Right hindlimb (tissue), 1 donor: ENCODE data around the gene TPD52L1.
A peak's percentile ranks its signal among the peaks of the same experiment; 100 is the strongest.

Source experiments
- DNase-seq: peaks from one replicate; pipeline ENCODE4 v3.0.0-alpha.2; 2018

The TPD52L1 gene

GRCh38 chr6:125182237-125183008, 28.9 kb downstream of the TPD52L1 start:
- DNase-seq = no peak

DNA sequence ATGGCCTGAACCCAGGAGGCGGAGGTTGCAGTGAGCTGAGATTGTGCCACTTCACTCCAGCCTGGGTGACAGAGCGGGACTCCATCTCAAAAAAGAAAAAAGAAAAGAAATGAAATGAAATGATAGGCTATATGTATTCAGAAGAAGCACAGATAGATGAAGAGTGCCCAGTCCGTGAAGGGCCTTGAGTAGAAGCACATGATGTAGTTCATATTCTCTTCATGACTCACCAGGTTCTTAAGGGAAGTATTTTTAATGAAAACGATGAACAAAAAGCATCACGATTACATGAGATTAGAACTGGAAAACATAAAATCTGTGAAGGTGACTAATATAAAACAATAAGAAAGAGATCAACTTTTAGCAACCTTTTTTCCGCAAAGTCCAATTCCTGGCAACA, 29.8 kb downstream of the TPD52L1 start:
- DNase-seq = no peak

GRCh38 chr6:125188037-125188436, 34.5 kb downstream of the TPD52L1 start:
- no peak for DNase-seq

DNA sequence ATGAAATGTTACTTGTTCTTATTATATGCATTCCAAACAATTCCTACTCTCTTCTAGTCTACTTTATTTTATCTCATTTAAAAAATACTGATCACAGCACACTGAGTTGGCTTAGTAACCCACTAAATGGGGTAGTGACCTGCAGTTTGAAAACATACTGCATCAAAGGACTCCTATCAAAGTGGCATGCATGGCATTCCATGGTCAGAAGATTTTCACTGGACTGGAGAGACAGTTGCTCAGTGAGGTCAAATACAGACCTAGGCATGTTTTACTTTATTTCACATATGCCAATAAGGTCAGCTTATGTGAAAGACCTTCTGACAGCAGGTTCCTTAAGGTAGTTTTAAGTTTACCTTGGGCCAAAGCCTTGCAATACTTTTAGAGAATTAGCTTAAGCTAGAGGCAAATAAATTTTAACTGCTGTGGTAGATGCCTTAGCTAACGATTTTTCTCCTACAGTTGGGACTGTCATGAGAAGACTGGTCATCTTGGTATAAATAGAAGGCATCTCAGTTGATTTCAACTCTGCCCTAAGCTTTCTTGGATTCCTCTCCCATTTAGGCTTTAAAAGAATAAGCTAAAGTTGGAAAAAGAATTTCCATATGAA, 35.1 kb downstream of the TPD52L1 start:
- no peak for DNase-seq

DNA sequence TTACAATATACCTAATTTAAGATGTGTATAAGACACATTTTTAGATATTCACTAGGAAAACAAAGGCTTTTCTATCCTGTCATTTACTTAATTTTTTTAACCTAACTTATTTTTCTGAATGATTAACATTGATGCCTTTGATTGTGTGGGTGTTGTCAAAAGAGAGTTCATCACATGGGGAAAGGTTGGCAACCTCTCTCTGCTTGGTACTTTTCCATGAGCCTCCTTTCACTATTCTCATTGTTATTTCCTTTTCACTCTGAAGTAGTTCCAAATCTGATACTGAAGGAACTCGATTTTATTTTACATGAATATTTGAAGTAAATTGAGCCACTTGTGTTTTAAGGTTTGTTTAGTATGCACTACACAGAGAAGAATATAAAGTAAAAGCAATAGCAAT, 35.9 kb downstream of the TPD52L1 start:
- no peak for DNase-seq

- DNase-seq = no peak
These were observed 37.1 kb downstream of the TPD52L1 start for GRCh38 chr6:125190667-125191066.

DNA sequence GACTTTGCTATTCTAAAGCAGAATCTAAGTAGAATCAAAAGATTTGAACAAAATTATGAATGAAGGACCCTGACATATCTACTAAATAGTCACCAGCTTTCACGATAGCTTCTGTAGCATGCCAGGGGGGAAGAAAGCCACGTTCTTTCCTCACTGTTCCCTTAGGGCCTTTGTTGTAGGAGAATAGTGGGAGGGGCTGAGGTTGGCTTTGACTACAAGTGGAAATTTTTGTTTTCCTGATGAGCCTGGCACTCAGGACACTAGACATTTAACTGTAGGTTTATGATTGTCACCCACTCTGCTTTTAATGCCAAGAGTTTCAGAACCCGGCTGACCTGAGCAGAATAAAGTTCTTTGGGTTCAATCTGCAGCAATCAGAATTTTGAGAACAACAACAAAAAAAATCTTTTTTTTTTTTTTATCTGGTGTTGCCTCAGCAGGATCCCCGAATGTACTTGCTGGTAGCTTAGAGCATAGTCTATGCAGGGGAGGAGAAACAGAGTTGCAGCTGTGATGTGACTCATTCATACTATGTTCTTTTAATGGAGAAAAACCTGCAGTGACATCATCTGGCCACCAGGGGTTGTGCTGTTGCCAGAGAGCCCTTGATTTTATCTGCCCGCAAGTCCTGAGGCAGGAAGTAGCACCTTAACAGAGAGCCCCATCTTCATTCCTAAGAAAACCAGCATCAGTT, 38.5 kb downstream of the TPD52L1 start:
- DNase-seq = peak; percentile 31

- DNase-seq = no peak
These were observed 39.0 kb downstream of the TPD52L1 start for GRCh38 chr6:125192610-125192930.

DNA sequence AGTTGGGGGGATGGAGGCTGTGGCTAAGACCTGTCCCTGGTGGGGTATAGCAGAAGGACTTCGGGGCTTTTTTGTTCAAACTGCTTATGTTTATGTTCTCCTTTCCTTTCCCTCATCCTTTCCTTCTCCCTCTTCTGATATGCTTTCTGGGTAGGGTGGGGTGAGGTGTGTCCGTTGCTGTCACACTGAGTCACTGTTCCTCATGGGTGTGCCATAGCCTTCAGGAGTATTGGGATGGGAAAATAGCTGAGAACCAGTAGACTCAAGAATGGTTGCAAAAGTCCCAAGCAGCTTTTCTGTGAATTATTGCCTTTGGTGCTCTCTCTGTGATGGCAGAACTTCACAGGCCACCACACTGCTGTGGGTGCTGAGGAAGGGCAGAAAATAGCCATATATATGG, 39.6 kb downstream of the TPD52L1 start:
- no peak for DNase-seq

GRCh38 chr6:125194941-125195340, 41.4 kb downstream of the TPD52L1 start:
- DNase-seq = no peak

- no peak for DNase-seq
These were observed 42.0 kb downstream of the TPD52L1 start for GRCh38 chr6:125195526-125195925.

- no peak for DNase-seq
These were observed 43.0 kb downstream of the TPD52L1 start for GRCh38 chr6:125196613-125197012.

- peak; percentile 53 for DNase-seq
These were observed 44.3 kb downstream of the TPD52L1 start for GRCh38 chr6:125197795-125198269.

GRCh38 chr6:125198398-125198937, 44.9 kb downstream of the TPD52L1 start:
- peak; percentile 19 for DNase-seq

GRCh38 chr6:125200941-125201340, 47.4 kb downstream of the TPD52L1 start:
- no peak for DNase-seq

DNA sequence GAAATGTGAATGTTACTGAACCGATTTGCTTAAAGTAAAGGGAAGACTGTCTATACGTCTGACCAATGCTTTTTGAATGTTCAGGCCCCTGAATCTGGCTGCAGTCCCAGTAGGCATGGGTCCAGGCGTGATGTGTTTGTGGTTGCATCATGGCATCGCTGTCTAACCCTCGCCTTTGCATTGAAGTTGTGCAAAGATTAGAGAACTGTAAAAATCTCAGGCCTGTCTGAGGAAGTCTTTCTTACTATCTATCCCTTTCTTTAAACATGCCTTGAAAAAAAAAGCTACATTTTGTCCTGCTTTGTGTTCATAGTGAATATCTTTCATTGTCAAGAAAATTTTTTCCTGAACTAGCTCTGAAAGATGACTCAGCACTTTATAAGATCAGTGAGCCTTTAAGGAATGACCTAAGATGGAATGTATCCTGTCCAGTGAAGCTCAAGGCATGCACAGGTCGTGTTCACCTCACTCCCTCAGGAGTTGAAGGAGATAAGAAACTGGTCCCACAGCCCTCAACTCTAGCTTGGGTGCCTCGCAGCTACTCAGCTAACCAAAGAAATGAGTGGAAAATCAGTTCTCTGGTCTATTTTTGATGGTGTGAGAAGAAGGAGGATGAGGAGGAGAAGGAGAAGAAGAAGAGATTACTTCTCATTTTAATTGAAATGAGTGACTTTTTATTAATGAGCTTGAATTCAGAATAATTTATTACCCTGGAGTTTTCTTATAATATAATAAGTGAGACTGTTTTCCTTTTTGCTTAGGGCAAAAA, 48.6 kb downstream of the TPD52L1 start:
- DNase-seq = peak; percentile 64

DNA sequence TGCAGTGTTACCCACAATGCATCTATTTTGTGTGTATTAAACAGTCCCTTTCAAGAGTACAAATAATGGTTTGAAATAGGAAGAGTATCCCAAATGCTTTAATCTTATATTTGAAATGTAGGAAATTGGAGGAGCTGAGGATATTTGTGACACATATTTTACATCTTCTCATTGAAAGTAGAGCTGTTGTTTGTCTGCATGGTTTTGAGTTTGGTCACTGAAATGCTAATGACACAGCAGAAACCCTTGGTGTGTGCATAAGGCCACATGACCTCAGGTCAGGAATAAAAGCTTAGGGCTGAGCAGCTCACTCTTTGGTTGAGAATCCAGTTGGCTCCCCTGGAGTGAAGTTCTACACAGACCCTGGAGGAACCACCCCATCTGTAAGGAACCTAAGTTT, 49.8 kb downstream of the TPD52L1 start:
- DNase-seq = no peak

DNA sequence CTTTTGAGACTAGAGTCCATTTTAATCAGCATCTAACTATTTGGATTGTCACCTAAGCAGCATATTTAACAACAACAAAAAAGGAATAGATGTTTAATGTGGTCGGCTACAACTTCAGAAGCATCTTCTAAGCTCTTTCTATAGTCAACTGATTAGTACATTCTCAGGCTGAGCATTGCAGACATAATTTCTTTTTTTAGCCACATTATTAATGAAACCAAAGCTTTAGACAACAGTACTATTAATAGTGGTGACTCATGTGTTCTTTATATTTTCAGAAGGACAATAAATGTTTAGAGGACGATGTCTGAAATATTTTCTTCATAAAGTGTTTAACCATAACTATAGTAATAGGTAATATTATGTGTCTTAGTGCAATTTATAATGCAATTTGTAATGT, 52.4 kb downstream of the TPD52L1 start:
- DNase-seq = no peak

GRCh38 chr6:125206389-125206788, 52.8 kb downstream of the TPD52L1 start:
- no peak for DNase-seq

- DNase-seq = no peak
These were observed 54.4 kb downstream of the TPD52L1 start for GRCh38 chr6:125207956-125208355.

GRCh38 chr6:125208625-125209249, 55.2 kb downstream of the TPD52L1 start:
- no peak for DNase-seq

- DNase-seq = no peak
These were observed 57.1 kb downstream of the TPD52L1 start for GRCh38 chr6:125210667-125211066.

DNA sequence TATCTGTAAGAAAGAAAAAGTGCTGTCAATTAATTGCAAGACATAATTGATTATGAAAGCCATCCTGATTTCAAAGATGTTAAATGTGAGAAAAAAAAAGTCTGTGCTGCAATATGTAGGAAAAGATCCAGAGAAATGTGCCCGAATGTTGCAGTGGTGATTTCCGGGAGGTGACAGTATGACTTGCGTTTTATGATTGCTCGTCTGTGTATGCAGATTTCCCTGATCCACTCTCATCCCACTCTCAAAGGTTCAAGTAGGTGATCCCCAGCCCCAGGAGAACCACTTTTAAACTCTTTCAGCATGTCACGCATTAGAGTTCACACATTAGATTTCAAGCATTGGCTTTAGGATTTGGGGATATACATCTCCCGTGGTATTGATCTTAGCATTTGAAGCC, 57.8 kb downstream of the TPD52L1 start:
- no peak for DNase-seq
